ENCODE results near the gene CUL3. TPM values are rescaled to one million over a fixed set of nuclear protein-coding genes. Genes with fewer than 3 reads are reported as not detected.
"Not testable (repeated sequence)": the region's sequence is repeated elsewhere in the genome, so short reads cannot be mapped to it uniquely, and the experiment has no call there.

Gene CUL3
- total and polyA plus RNA-seq, 3 donors from 2014 or later = 184 to 442 (median 256) TPM

- WGBS, 2 donors = 78 to 80% methylated on average over 2 of the region's 2 CpGs
- TF ChIP-seq CTCF (IDR thresholded peaks at IDR 0.05) (no peak), POLR2A (IDR thresholded peaks at IDR 0.05) (no peak)
- Histone ChIP-seq H3K36me3 (ENCODE audit: low read depth, missing control alignments) (no peaks in the 10 kb centered on the region), H3K27ac (no peak overlapping the region), H3K4me1 (no peaks in the 10 kb centered on the region), H3K9me3 (no peaks in the 10 kb centered on the region), H3K27me3 (no peaks in the 10 kb centered on the region), H3K4me3 (no peak overlapping the region)
- intact Hi-C loops (cut with DNase I; ENCODE audit: low total_unique reads) = no loop called here
- no peak for DNase-seq
Observed at GRCh38 chr2:224591220-224591619, 6.1 kb upstream of the CUL3 start.

- TF ChIP-seq CTCF (IDR thresholded peaks at IDR 0.05) (no peak), POLR2A (IDR thresholded peaks at IDR 0.05) (no peak)
- Histone ChIP-seq H3K27me3 (no peaks in the 10 kb centered on the region), H3K27ac (peak overlapping the region in 1 of 2 donors; percentile 92), H3K9me3 (no peaks in the 10 kb centered on the region), H3K4me3 (peak overlapping the region; percentile 72 to 75), H3K36me3 (ENCODE audit: low read depth, missing control alignments) (no peaks in the 10 kb centered on the region), H3K4me1 (peaks cover 9% of the 10 kb centered on the region)
- DNase-seq = no peak
- WGBS, 2 donors = 8 to 13% methylated on average over 7 of the region's 7 CpGs
- intact Hi-C loops (cut with DNase I; ENCODE audit: low total_unique reads) = no loop called here
Observed at GRCh38 chr2:224586127-224586695, 1.0 kb upstream of the CUL3 start.

GRCh38 chr2:224584785-224585210 lies 365 bp downstream of the CUL3 start:
- WGBS, 2 donors = 0% methylated on average over 8 of the region's 62 CpGs; no CpG with 5 or more reads in 1 of the 2 donors
- H3K36me3 ChIP-seq (ENCODE audit: low read depth, missing control alignments) = no peaks in the 10 kb centered on the region
- peaks cover 14% of the 10 kb centered on the region for H3K4me1 ChIP-seq
- peak; percentile 53 for DNase-seq
- TF ChIP-seq POLR2A (IDR thresholded peaks at IDR 0.05) (no peak), CTCF (IDR thresholded peaks at IDR 0.05) (no peak)
- intact Hi-C loops (cut with DNase I; ENCODE audit: low total_unique reads) = no loop called here
- H3K9me3 ChIP-seq = no peaks in the 10 kb centered on the region
- H3K27me3 ChIP-seq = no peaks in the 10 kb centered on the region
- peak overlapping the region; percentile 72 to 75 for H3K4me3 ChIP-seq
- peak overlapping the region; percentile 82 to 92 for H3K27ac ChIP-seq

GRCh38 chr2:224584111-224584784 lies 915 bp downstream of the CUL3 start:
- Histone ChIP-seq H3K9me3 (no peaks in the 10 kb centered on the region), H3K36me3 (ENCODE audit: low read depth, missing control alignments) (no peaks in the 10 kb centered on the region), H3K27me3 (no peaks in the 10 kb centered on the region), H3K4me1 (peaks cover 18% of the 10 kb centered on the region), H3K27ac (peak overlapping the region; percentile 76 to 92), H3K4me3 (peak overlapping the region; percentile 72 to 75)
- TF ChIP-seq CTCF (IDR thresholded peaks at IDR 0.05) (no peak), POLR2A (IDR thresholded peaks at IDR 0.05) (no peak)
- DNase-seq = peak; percentile 49
- 0 to 1% methylated on average over 13 to 20 of the region's 50 CpGs for WGBS, 2 donors
- intact Hi-C loops (cut with DNase I; ENCODE audit: low total_unique reads) = no loop called here

GRCh38 chr2:224583033-224583432 lies 2.1 kb downstream of the CUL3 start:
- H3K4me1 ChIP-seq = peaks cover 23% of the 10 kb centered on the region
- intact Hi-C loops (cut with DNase I; ENCODE audit: low total_unique reads); DNase-seq; H3K27ac ChIP-seq; H3K9me3 ChIP-seq; H3K27me3 ChIP-seq; H3K36me3 ChIP-seq (ENCODE audit: low read depth, missing control alignments): not testable (repeated sequence)
- 63 to 82% methylated on average over 14 of the region's 14 CpGs for WGBS, 2 donors
- H3K4me3 ChIP-seq = peak overlapping the region in 1 of 2 donors; percentile 75
